HepG2 (cell line): ENCODE results near the gene VWA3A. TPM values are rescaled to one million over a fixed set of nuclear protein-coding genes. Genes with fewer than 3 reads are reported as not detected.

ENCODE experiments used
- CREB1 ChIP-seq, 2 experiments: fragments of 450-650 bp in 1 of 2; IDR thresholded peaks; 2 replicates each; pipeline ENCODE4 v1.6.1; 2016 to 2017; ENCODE audit warnings: control low read depth in 1 of 2, mild to moderate bottlenecking in 1 of 2, missing compliant biosample characterization in 1 of 2, missing genetic modification characterization in 1 of 2
- GABPB1 ChIP-seq: IDR thresholded peaks from 2 replicates; pipeline ENCODE4 v1.6.1; 2016; ENCODE audit warnings: mild to moderate bottlenecking, missing genetic modification reagents, moderate library complexity, missing compliant biosample characterization
- HNF4G ChIP-seq, 2 experiments: sonication (generic) in 1 of 2; formaldehyde crosslinking in 1 of 2; IDR thresholded peaks; 2 replicates each; pipeline versions ENCODE4 v1.4.0 to v1.6.1; 2011 to 2020; ENCODE audit warnings: borderline replicate concordance in 2 of 2, low read depth in 2 of 2, mild to moderate bottlenecking in 2 of 2, low read length in 1 of 2, missing genetic modification reagents in 1 of 2, moderate library complexity in 1 of 2
- HNRNPH1 ChIP-seq: fragments of 200-400 bp; formaldehyde crosslinking; optimal IDR thresholded peaks from 2 replicates; pipeline ENCODE3; 2017; ENCODE audit warnings: mild to moderate bottlenecking, low read depth, low read length
- HOXD1 ChIP-seq: sonication (generic); formaldehyde crosslinking; IDR thresholded peaks from 2 replicates; pipeline ENCODE4 v1.5.0; 2020; ENCODE audit warnings: missing genetic modification reagents
- SNAPC2 ChIP-seq: sonication (generic); formaldehyde crosslinking; IDR thresholded peaks from 2 replicates; pipeline ENCODE4 v1.8.1; 2022; ENCODE audit warnings: mild to moderate bottlenecking, missing genetic modification reagents
- U2AF2 ChIP-seq: fragments of 200-400 bp; formaldehyde crosslinking; IDR thresholded peaks from 2 replicates; pipeline ENCODE4 v1.6.1; 2017; ENCODE audit warnings: low read depth, mild to moderate bottlenecking, low read length
- ZFY ChIP-seq: sonication (generic); formaldehyde crosslinking; IDR thresholded peaks from 2 replicates; pipeline ENCODE4 v1.4.0; 2020; ENCODE audit warnings: missing genetic modification reagents
- ZNF605 ChIP-seq: sonication (generic); formaldehyde crosslinking; IDR thresholded peaks from 2 replicates; pipeline ENCODE4 v1.8.0; 2022; ENCODE audit warnings: mild to moderate bottlenecking, missing genetic modification reagents
- polyA plus RNA-seq, 8 experiments: library from polyadenylated mRNA; depleted of rRNA in 3 of 8; stranded (reverse) in 7 of 8; unstranded in 1 of 8; fragments of >200 nt; fragmentation: Illumina TruSeq in 4 of 8; extraction: Trizol in 4 of 8; gene quantifications; 2 replicates each; pipeline versions ENCODE4 v1.2.1 to v1.2.3, GENCODE V29; 2011 to 2016; ENCODE audit warnings: low read depth in 4 of 8, missing spikeins in 1 of 8, mixed read lengths in 1 of 8; ENCODE audit not compliant: insufficient read depth in 1 of 8
- total RNA-seq, 5 experiments: library from RNA; depleted of rRNA; stranded (reverse); fragments of >200 nt; fragmentation: Illumina TruSeq; extraction: Trizol; gene quantifications; 2 replicates each; pipeline ENCODE4 v1.2.3, GENCODE V29; 2016; ENCODE audit warnings: low read depth in 1 of 5
- TF ChIP-seq, protein P1 (sequence below): sonication (generic); formaldehyde crosslinking; IDR thresholded peaks from 2 replicates; pipeline ENCODE4 v1.4.0; 2020; ENCODE audit warnings: mild to moderate bottlenecking, low read depth, missing genetic modification reagents
- TF ChIP-seq, protein P2 (sequence below): sonication (generic); formaldehyde crosslinking; IDR thresholded peaks from 2 replicates; pipeline ENCODE4 v1.4.0; 2020; ENCODE audit warnings: mild to moderate bottlenecking, missing genetic modification reagents
- TF ChIP-seq, protein P3 (sequence below), 2 experiments: sonication (generic) in 1 of 2; formaldehyde crosslinking in 1 of 2; IDR thresholded peaks; 2 replicates each; pipeline versions ENCODE4 v1.6.1 to v1.9.0; 2014 to 2022; ENCODE audit warnings: antibody characterized with exemption in 1 of 2, borderline replicate concordance in 1 of 2, inconsistent platforms in 1 of 2, low read depth in 1 of 2, missing genetic modification reagents in 1 of 2
- TF ChIP-seq, protein P4 (sequence below): sonication (generic); formaldehyde crosslinking; IDR thresholded peaks from 2 replicates; pipeline ENCODE4 v1.9.0; 2022; ENCODE audit warnings: missing genetic modification reagents, mild to moderate bottlenecking, borderline replicate concordance
- TF ChIP-seq, protein P5 (sequence below): sonication (generic); formaldehyde crosslinking; conservative IDR thresholded peaks from 2 replicates; pipeline ENCODE4 v1.4.0; 2020; ENCODE audit warnings: missing genetic modification reagents

The VWA3A gene
- total and polyA plus RNA-seq, 2 of the 13 experiments (the other 11 are each of a cell fraction or from before 2014, with no cell fraction given), result 0.03 to 0.07 TPM

DNA sequence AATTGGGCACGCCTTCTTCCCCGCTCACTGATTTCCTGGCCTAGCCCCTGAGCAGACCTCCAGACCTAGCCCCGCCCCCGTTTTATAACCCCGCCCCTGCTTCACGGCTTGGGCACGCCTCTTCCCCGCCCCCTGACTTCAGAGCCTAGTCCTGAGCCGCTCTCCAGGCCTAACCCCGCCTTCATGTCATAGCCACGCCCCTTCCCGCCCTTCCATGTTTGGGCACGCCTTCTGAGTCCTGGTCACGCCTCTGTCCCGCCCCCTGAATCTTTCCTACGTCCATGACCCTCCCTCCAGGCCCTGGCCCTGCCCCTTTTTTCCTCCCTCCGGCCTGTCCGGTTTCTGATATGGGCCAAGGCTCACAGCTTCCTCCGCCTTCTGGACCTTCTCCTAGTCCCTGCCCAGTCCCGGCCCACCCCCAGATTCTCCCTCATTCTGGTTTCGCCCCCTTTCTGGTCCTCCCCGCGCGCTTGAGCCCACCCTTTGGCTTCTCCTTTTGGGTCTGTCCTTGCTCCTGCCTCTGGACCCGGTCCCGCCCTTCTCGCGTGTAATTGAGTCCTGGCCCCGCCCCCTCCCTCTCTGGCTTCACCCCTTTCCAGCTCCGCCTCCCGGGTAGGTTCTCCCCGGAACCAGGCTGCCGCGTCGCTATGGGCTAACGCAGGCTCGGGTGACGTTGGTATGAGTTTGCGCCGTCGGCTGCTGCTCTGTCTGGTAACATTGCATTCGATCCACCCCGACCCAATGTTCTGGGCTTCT lies 98.6 kb downstream of the VWA3A start (continued):
- TF ChIP-seq, protein P1, sequence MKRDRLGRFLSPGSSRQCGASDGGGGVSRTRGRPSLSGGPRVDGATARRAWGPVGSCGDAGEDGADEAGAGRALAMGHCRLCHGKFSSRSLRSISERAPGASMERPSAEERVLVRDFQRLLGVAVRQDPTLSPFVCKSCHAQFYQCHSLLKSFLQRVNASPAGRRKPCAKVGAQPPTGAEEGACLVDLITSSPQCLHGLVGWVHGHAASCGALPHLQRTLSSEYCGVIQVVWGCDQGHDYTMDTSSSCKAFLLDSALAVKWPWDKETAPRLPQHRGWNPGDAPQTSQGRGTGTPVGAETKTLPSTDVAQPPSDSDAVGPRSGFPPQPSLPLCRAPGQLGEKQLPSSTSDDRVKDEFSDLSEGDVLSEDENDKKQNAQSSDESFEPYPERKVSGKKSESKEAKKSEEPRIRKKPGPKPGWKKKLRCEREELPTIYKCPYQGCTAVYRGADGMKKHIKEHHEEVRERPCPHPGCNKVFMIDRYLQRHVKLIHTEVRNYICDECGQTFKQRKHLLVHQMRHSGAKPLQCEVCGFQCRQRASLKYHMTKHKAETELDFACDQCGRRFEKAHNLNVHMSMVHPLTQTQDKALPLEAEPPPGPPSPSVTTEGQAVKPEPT (CRISPR knock-in tag), result peak; percentile 64; the same call in 1 of the 2 replicates
- peak; percentile 68 for TF ChIP-seq ZNF605 (CRISPR knock-in tag)
- peak; percentile 76 for TF ChIP-seq GABPB1
- TF ChIP-seq ZFY (CRISPR knock-in tag), result peak; percentile 80
- peak; percentile 47 for TF ChIP-seq HNRNPH1
- TF ChIP-seq U2AF2, result no peak
- TF ChIP-seq HOXD1 (CRISPR knock-in tag), result 0 out of 2 replicates have a peak, but pooled peaks have one; percentile 40
- TF ChIP-seq HNF4G (IDR thresholded peaks at IDR 0.05; ENCODE audit: borderline replicate concordance, low read depth, low read length), result no peak
- peak; percentile 55; the same call in 1 of the 2 replicates for TF ChIP-seq HNF4G (CRISPR knock-in tag; IDR thresholded peaks at IDR 0.05; ENCODE audit: borderline replicate concordance, low read depth)
- TF ChIP-seq, protein P2, sequence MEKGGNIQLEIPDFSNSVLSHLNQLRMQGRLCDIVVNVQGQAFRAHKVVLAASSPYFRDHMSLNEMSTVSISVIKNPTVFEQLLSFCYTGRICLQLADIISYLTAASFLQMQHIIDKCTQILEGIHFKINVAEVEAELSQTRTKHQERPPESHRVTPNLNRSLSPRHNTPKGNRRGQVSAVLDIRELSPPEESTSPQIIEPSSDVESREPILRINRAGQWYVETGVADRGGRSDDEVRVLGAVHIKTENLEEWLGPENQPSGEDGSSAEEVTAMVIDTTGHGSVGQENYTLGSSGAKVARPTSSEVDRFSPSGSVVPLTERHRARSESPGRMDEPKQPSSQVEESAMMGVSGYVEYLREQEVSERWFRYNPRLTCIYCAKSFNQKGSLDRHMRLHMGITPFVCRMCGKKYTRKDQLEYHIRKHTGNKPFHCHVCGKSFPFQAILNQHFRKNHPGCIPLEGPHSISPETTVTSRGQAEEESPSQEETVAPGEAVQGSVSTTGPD (CRISPR knock-in tag), result peak; percentile 73; the same call in 1 of the 2 replicates
- TF ChIP-seq, protein P3, sequence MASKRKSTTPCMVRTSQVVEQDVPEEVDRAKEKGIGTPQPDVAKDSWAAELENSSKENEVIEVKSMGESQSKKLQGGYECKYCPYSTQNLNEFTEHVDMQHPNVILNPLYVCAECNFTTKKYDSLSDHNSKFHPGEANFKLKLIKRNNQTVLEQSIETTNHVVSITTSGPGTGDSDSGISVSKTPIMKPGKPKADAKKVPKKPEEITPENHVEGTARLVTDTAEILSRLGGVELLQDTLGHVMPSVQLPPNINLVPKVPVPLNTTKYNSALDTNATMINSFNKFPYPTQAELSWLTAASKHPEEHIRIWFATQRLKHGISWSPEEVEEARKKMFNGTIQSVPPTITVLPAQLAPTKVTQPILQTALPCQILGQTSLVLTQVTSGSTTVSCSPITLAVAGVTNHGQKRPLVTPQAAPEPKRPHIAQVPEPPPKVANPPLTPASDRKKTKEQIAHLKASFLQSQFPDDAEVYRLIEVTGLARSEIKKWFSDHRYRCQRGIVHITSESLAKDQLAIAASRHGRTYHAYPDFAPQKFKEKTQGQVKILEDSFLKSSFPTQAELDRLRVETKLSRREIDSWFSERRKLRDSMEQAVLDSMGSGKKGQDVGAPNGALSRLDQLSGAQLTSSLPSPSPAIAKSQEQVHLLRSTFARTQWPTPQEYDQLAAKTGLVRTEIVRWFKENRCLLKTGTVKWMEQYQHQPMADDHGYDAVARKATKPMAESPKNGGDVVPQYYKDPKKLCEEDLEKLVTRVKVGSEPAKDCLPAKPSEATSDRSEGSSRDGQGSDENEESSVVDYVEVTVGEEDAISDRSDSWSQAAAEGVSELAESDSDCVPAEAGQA (IDR thresholded peaks at IDR 0.05; ENCODE audit: low read depth), result peak; percentile 85; the same call in 1 of the 2 replicates
- TF ChIP-seq, protein P3 (CRISPR knock-in tag; IDR thresholded peaks at IDR 0.05; ENCODE audit: borderline replicate concordance), result no peak
- 0 out of 2 replicates have a peak, but pooled peaks have one; percentile 35 for TF ChIP-seq SNAPC2 (CRISPR knock-in tag)
- TF ChIP-seq CREB1 (IDR thresholded peaks at IDR 0.05), result peak; percentile 90
- TF ChIP-seq CREB1 (CRISPR knock-in tag; IDR thresholded peaks at IDR 0.05), result no peak
- TF ChIP-seq, protein P4, sequence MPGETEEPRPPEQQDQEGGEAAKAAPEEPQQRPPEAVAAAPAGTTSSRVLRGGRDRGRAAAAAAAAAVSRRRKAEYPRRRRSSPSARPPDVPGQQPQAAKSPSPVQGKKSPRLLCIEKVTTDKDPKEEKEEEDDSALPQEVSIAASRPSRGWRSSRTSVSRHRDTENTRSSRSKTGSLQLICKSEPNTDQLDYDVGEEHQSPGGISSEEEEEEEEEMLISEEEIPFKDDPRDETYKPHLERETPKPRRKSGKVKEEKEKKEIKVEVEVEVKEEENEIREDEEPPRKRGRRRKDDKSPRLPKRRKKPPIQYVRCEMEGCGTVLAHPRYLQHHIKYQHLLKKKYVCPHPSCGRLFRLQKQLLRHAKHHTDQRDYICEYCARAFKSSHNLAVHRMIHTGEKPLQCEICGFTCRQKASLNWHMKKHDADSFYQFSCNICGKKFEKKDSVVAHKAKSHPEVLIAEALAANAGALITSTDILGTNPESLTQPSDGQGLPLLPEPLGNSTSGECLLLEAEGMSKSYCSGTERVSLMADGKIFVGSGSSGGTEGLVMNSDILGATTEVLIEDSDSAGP (CRISPR knock-in tag), result no peak
- TF ChIP-seq, protein P5, sequence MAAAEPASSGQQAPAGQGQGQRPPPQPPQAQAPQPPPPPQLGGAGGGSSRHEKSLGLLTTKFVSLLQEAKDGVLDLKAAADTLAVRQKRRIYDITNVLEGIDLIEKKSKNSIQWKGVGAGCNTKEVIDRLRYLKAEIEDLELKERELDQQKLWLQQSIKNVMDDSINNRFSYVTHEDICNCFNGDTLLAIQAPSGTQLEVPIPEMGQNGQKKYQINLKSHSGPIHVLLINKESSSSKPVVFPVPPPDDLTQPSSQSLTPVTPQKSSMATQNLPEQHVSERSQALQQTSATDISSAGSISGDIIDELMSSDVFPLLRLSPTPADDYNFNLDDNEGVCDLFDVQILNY (CRISPR knock-in tag), result 0 out of 2 replicates have a peak, but pooled peaks have one; percentile 18
